ENCODE data around the gene NCS1.

NCS1 gene

DNA sequence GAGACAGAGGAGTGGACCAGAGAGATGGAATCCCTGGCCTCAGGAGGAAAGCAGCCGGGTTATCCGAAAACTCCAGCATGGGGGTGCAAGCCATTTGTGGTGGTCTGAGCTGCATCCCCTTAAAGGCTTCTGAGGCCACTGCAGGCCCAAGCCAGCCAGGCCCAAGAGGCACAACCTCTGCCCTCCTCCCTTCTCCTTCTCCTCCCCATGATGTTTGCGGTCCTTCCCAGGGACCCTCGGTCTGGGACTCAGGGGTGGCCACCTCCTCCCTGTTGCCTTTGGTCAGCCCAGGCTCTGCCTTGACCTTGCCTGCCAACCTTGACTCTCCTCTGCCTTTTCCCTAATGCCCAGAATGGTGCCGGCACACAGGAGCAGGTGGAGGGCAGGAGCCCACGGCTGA, 4.6 kb downstream of the NCS1 start:
- in situ Hi-C loops (cut with HindIII; ENCODE audit: low sequenced_read_pairs), result no loop called here
- DNase-seq (ENCODE audit: low read depth, low spot score), result no peak
- TF ChIP-seq CTCF (IDR thresholded peaks at IDR 0.05; ENCODE audit: low read depth, low read length), result no peak
- H3K4me3 ChIP-seq (ENCODE audit: low read depth, low read length), result no peak overlapping the region

- in situ Hi-C loops (cut with HindIII; ENCODE audit: low sequenced_read_pairs), result no loop called here
- TF ChIP-seq CTCF (IDR thresholded peaks at IDR 0.05; ENCODE audit: low read depth, low read length), result no peak
- no peak for DNase-seq (ENCODE audit: low read depth, low spot score)
- no peak overlapping the region for H3K4me3 ChIP-seq (ENCODE audit: low read depth, low read length)
Observed at GRCh38 chr9:130177898-130178805, 5.9 kb downstream of the NCS1 start.

DNA sequence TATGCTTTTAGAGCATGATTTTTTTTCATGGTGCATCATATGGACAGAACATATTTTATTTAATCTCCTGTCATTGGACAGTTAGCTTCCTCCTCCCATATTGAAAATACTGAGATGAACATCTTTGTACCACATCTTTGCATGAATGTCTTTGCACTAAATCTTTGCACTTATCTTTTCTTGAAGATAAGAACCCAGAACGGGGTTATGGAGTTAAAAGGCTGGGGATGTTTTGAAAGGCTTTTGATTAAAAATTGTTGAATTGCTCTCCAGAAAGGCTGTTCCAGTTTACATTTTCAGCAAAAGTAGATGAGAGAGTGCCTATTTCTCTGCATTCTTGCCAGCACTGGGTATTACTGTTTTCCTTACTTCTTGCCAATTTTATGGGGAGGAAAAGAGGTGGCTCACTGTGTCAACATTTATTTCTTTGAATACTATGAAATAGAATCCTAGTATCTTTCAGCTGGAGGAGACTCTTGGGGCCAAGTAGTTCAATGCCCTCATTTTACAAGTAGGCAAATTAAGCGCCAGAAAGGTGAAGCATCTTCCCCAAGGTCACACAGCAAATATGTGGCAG, 7.2 kb downstream of the NCS1 start:
- in situ Hi-C loops (cut with HindIII; ENCODE audit: low sequenced_read_pairs), result no loop called here
- no peak overlapping the region for H3K4me3 ChIP-seq (ENCODE audit: low read depth, low read length)
- TF ChIP-seq CTCF (IDR thresholded peaks at IDR 0.05; ENCODE audit: low read depth, low read length), result no peak
- no peak for DNase-seq (ENCODE audit: low read depth, low spot score)

DNA sequence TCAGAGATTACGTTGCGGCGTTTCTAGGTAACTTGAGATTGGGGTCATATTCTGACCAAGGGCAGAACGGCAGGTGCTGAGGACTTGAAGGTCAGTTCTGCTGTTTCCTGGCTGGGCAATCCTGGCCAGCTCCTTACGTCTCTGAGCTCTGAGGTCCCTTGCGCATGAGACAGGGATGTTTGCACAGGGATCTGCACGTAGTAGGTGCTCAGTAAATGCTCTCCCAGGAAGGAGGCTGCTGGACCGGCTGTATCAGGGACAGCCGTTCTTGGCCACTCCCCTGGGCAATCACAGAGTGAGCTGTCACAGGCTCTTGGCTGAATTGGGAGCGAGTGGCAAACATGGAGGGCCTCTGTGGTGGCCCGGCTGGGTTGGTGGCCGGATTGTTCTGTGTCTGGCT, 8.3 kb downstream of the NCS1 start:
- DNase-seq (ENCODE audit: low read depth, low spot score), result no peak
- H3K4me3 ChIP-seq (ENCODE audit: low read depth, low read length), result no peak overlapping the region
- TF ChIP-seq CTCF (IDR thresholded peaks at IDR 0.05; ENCODE audit: low read depth, low read length), result no peak
- in situ Hi-C loops (cut with HindIII; ENCODE audit: low sequenced_read_pairs), result no loop called here

GRCh38 chr9:130181678-130182380, 9.6 kb downstream of the NCS1 start:
- no peak for TF ChIP-seq CTCF (IDR thresholded peaks at IDR 0.05; ENCODE audit: low read depth, low read length)
- DNase-seq (ENCODE audit: low read depth, low spot score), result no peak
- no peak overlapping the region for H3K4me3 ChIP-seq (ENCODE audit: low read depth, low read length)
- in situ Hi-C loops (cut with HindIII; ENCODE audit: low sequenced_read_pairs), result no loop called here

DNA sequence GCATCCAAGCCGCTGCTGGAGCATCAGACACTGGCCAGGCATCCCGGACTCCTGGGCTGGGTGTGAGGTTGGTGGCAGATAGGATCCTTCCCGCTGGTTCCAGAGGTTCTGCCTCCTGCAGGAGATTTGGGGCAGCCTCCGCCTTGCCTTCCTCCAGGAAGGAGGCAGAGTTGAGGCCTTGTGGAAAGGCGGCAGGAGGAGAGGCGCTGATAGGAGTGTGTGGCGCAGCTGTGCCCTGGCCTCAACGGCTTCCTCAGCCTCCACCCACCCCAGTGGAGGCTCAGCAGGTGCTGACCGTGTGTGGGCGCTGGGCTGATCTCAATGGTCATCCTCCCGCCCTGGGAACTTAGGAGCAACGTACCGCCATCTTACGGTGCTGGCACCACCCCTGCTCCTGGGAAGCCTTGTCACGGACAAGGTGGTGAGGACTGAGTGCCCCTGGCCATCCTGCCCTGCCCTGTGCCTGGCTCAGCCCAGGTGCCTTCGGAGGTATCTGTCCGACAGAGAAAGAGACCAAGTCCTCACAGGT, 10.2 kb downstream of the NCS1 start:
- no peak for DNase-seq (ENCODE audit: low read depth, low spot score)
- no peak for TF ChIP-seq CTCF (IDR thresholded peaks at IDR 0.05; ENCODE audit: low read depth, low read length)
- in situ Hi-C loops (cut with HindIII; ENCODE audit: low sequenced_read_pairs), result no loop called here
- no peak overlapping the region for H3K4me3 ChIP-seq (ENCODE audit: low read depth, low read length)

All from astrocyte of the spinal cord (primary cell).